Pancreas (tissue), 10 donors: Measurements from ENCODE around the gene PCBD1. TPM values are rescaled to one million over a fixed set of nuclear protein-coding genes. Genes with fewer than 3 reads are reported as not detected.
"Not testable (repeated sequence)": the region's sequence is repeated elsewhere in the genome, so short reads cannot be mapped to it uniquely, and the experiment has no call there.

Experiments used
- ATAC-seq, 4 donors: fragments of 200-7000 bp; cut with Tn5 transposase; one replicate each; pipeline versions ENCODE4 v1.8.0 to v1.9.1; 2020; ENCODE audit warnings: mild to moderate bottlenecking in 4 of 4, moderate library complexity in 4 of 4
- DNase-seq, 6 donors: peaks; one replicate each; pipeline ENCODE4 v3.0.0-alpha.2; 2020
- FAIRE-seq: peaks from 2 replicates; lab custom pipeline; 2012; peaks lifted over from hg19 to GRCh38; lab: Jason Lieb, UNC
- H3K27ac ChIP-seq, 4 donors: fragments of 200-600 bp; sonication (generic); 1 replicate in 3 of 4; 2 replicates in 1 of 4; pipeline versions ENCODE4 v1.5.0 to v1.8.0; 2020
- H3K27me3 ChIP-seq, 4 donors: fragments of 200-600 bp; one replicate each; pipeline ENCODE4 v1.8.0; 2021
- H3K36me3 ChIP-seq, 3 donors: fragments of 200-600 bp; sonication (generic) in 1 of 3; one replicate each; pipeline versions ENCODE4 v1.5.0 to v1.8.0; 2020 to 2021
- H3K4me1 ChIP-seq, 3 donors: fragments of 200-600 bp; one replicate each; pipeline ENCODE4 v1.8.0; 2021
- H3K4me3 ChIP-seq, 4 donors: fragments of 200-600 bp; sonication (generic) in 2 of 4; one replicate each; pipeline versions ENCODE4 v1.5.0 to v1.8.0; 2020 to 2021
- H3K9me3 ChIP-seq, 4 donors: fragments of 200-600 bp; one replicate each; pipeline ENCODE4 v1.8.0; 2021
- CTCF ChIP-seq, 4 donors: fragments of 200-600 bp; sonication (generic) in 3 of 4; IDR thresholded peaks; one replicate each; pipeline versions ENCODE4 v1.5.0 to v1.8.0; 2021; ENCODE audit warnings: antibody characterized with exemption in 4 of 4
- WGBS, 2 donors: extraction: QIAGEN DNeasy Blood & Tissue Kit; methylation state at CpG; one replicate each; pipeline ENCODE4 v1.1.7; 2013; 5-methylcytosine and 5-hydroxymethylcytosine counted together
- intact Hi-C, 3 donors: fragments of 100-400 bp; cut with DNase I; formaldehyde crosslinking; loops; one replicate each; pipeline versions ENCODE4 v1.11.1 to v1.14.2; 2022
- polyA plus RNA-seq, 2 donors: library from polyadenylated mRNA; stranded (reverse); fragments of 200-250 nt; gene quantifications; one replicate each; pipeline ENCODE4 v1.2.3, GENCODE V29; 2013
- total RNA-seq, 6 donors: library from RNA; stranded (reverse); fragmentation: NEBNext Ultra II Directional in 4 of 6; extraction: Animal tissue kit (Norgen Biotek cat#: 25700) in 4 of 6; gene quantifications; one replicate each; pipeline versions ENCODE4 v1.2.1 to v1.2.4, GENCODE V29; 2021 to 2023
- donor health status: healthy with polysubstance abuse.
- donor health status: DM: no; HTN: no; CAD: no; lungs with moderate emphysema.
- donor health status: DM: no; HTN: no; CAD: no.
- donor health status: control.
- donor health status: control.
- donor health status: Bipolar disorder and iron deficiency.
- donor health status: DM: yes; HTN: yes; CAD: no.
- donor health status: DM: no; HTN: no; CAD: no.
- donor health status: DM: no; HTN: no; CAD: no.
- donor health status: DM: yes; HTN: yes; CAD: no.

The PCBD1 gene
- total and polyA plus RNA-seq, 8 donors: 63.6 to 95.9 (median 76.9) TPM

- Histone ChIP-seq H3K4me1 (no peaks in the 10 kb centered on the region), H3K4me3 (no peak overlapping the region), H3K9me3 (no peaks in the 10 kb centered on the region), H3K27me3 (no peaks in the 10 kb centered on the region), H3K27ac (no peak overlapping the region), H3K36me3 (no peaks in the 10 kb centered on the region)
- DNase-seq: peak in 4 of 6 donors; percentile 50 to 86 (median 62)
- no peak for FAIRE-seq
- TF ChIP-seq CTCF (IDR thresholded peaks at IDR 0.05): peak; percentile 89 to 93 (median 91)
- ATAC-seq: peak; percentile 70 to 95 (median 86)
- 20 to 24% methylated on average over 22 of the region's 22 CpGs for WGBS, 2 donors
- intact Hi-C loops: loop anchor here in 2 of 3 donors (5.0 kb wide), 3 partner anchors 282 to 362 kb away; no protein-coding TSS in a partner anchor
These were observed 37.2 kb upstream of the PCBD1 start for GRCh38 chr10:70925377-70926225.

GRCh38 chr10:70923696-70924095 lies 35.3 kb upstream of the PCBD1 start:
- no peak for TF ChIP-seq CTCF (IDR thresholded peaks at IDR 0.05)
- H3K36me3 ChIP-seq: no peaks in the 10 kb centered on the region
- no peak overlapping the region for H3K27ac ChIP-seq
- no peaks in the 10 kb centered on the region for H3K27me3 ChIP-seq
- ATAC-seq (no peak), DNase-seq (peak in 1 of 6 donors; percentile 32), FAIRE-seq (no peak)
- H3K9me3 ChIP-seq: no peaks in the 10 kb centered on the region
- no peak overlapping the region for H3K4me3 ChIP-seq
- intact Hi-C loops: loop anchor here in 1 of 3 donors (5.0 kb wide), 1 partner anchor 284 kb away; no protein-coding TSS in a partner anchor
- H3K4me1 ChIP-seq: no peaks in the 10 kb centered on the region
- WGBS, 2 donors: 59 to 61% methylated on average over 8 of the region's 8 CpGs

GRCh38 chr10:70921285-70921684 lies 32.9 kb upstream of the PCBD1 start:
- TF ChIP-seq CTCF (IDR thresholded peaks at IDR 0.05): no peak
- Histone ChIP-seq H3K36me3 (no peaks in the 10 kb centered on the region), H3K4me1 (no peaks in the 10 kb centered on the region), H3K27me3 (no peaks in the 10 kb centered on the region), H3K4me3 (no peak overlapping the region), H3K9me3 (no peaks in the 10 kb centered on the region), H3K27ac (no peak overlapping the region)
- FAIRE-seq (no peak), DNase-seq (no peak), ATAC-seq (no peak)
- 61 to 79% methylated on average over 1 of the region's 1 CpG for WGBS, 2 donors
- intact Hi-C loops: loop anchor here in 1 of 3 donors (5.0 kb wide), 1 partner anchor 286 kb away; no protein-coding TSS in a partner anchor

GRCh38 chr10:70920519-70920918 lies 32.2 kb upstream of the PCBD1 start:
- WGBS, 2 donors: 34 to 43% methylated on average over 4 of the region's 4 CpGs
- intact Hi-C loops: loop anchor here in 1 of 3 donors (5.0 kb wide), 1 partner anchor 287 kb away; no protein-coding TSS in a partner anchor
- H3K27me3 ChIP-seq: no peaks in the 10 kb centered on the region
- H3K4me3 ChIP-seq: no peak overlapping the region
- no peak overlapping the region for H3K27ac ChIP-seq
- FAIRE-seq: no peak
- peak; percentile 60 to 95 (median 80) for ATAC-seq
- TF ChIP-seq CTCF (IDR thresholded peaks at IDR 0.05): no peak
- peak; percentile 58 to 80 (median 68) for DNase-seq
- no peaks in the 10 kb centered on the region for H3K4me1 ChIP-seq
- no peaks in the 10 kb centered on the region for H3K9me3 ChIP-seq
- no peaks in the 10 kb centered on the region for H3K36me3 ChIP-seq

GRCh38 chr10:70919906-70920305 lies 31.5 kb upstream of the PCBD1 start:
- WGBS, 2 donors: 87 to 88% methylated on average over 10 of the region's 10 CpGs
- intact Hi-C loops: loop anchor here in 1 of 3 donors (5.0 kb wide), 1 partner anchor 287 kb away; no protein-coding TSS in a partner anchor

More at GRCh38 chr10:70919906-70920305, 31.5 kb upstream of the PCBD1 start:
- H3K27ac ChIP-seq, H3K4me1 ChIP-seq, H3K4me3 ChIP-seq, FAIRE-seq, DNase-seq, H3K36me3 ChIP-seq, H3K9me3 ChIP-seq, H3K27me3 ChIP-seq, ATAC-seq: not testable (repeated sequence)
